H9 (cell line): ENCODE data around the gene MYO10. TPM values are rescaled to one million over a fixed set of nuclear protein-coding genes. Genes with fewer than 3 reads are reported as not detected.

Experiments
- DNase-seq: peaks from one replicate; pipeline ENCODE4 v3.0.0-alpha.2; 2017
- H2AFZ ChIP-seq: one replicate; pipeline ENCODE4 v1.6.1; 2013; ENCODE audit warnings: mild to moderate bottlenecking, low read length, control low read depth, moderate library complexity
- H2AK5ac ChIP-seq: 2 replicates; pipeline ENCODE4 v1.6.1; 2013; ENCODE audit warnings: low read length, control low read depth, mixed read lengths; ENCODE audit not compliant: insufficient read length
- H2BK120ac ChIP-seq: one replicate; pipeline ENCODE4 v1.6.1; 2013; ENCODE audit warnings: low read depth, mild to moderate bottlenecking, low read length, control low read depth, inconsistent platforms; ENCODE audit not compliant: poor library complexity, severe bottlenecking
- H2BK12ac ChIP-seq: 2 replicates; pipeline ENCODE4 v1.6.1; 2013; ENCODE audit warnings: low read length, control low read depth, mixed read lengths, low read depth; ENCODE audit not compliant: insufficient read length
- H2BK15ac ChIP-seq: 2 replicates; pipeline ENCODE4 v1.6.1; 2013; ENCODE audit warnings: low read depth, low read length, control low read depth
- H2BK20ac ChIP-seq: one replicate; pipeline ENCODE4 v1.6.1; 2013; ENCODE audit warnings: low read depth, mild to moderate bottlenecking, low read length, control low read depth, inconsistent platforms; ENCODE audit not compliant: poor library complexity, severe bottlenecking
- H2BK5ac ChIP-seq: 2 replicates; pipeline ENCODE4 v1.6.1; 2013; ENCODE audit warnings: low read length, control low read depth, mixed read lengths; ENCODE audit not compliant: insufficient read length
- H3K14ac ChIP-seq: 2 replicates; pipeline ENCODE4 v1.6.1; 2013; ENCODE audit warnings: low read length, control low read depth; ENCODE audit not compliant: insufficient read depth
- H3K18ac ChIP-seq: 2 replicates; pipeline ENCODE4 v1.6.1; 2013; ENCODE audit warnings: low read depth, mild to moderate bottlenecking, mixed read lengths, low read length, control low read depth; ENCODE audit not compliant: insufficient read length
- H3K23ac ChIP-seq: 2 replicates; pipeline ENCODE4 v1.6.1; 2013; ENCODE audit warnings: low read length, control low read depth, mixed read lengths, low read depth; ENCODE audit not compliant: insufficient read length
- H3K23me2 ChIP-seq: 2 replicates; pipeline ENCODE4 v1.6.1; 2013; ENCODE audit warnings: low read depth, mild to moderate bottlenecking, mixed read lengths, low read length, control low read depth; ENCODE audit not compliant: insufficient read length, poor library complexity, severe bottlenecking
- H3K27ac ChIP-seq: 2 replicates; pipeline ENCODE4 v1.5.1; 2013; ENCODE audit warnings: low read length, control low read depth, mixed read lengths, low read depth; ENCODE audit not compliant: insufficient read length
- H3K27me3 ChIP-seq: 2 replicates; pipeline ENCODE4 v1.6.1; 2013; ENCODE audit warnings: low read length, control low read depth, inconsistent platforms; ENCODE audit not compliant: insufficient read depth
- H3K4ac ChIP-seq: 2 replicates; pipeline ENCODE4 v1.6.1; 2013; ENCODE audit warnings: low read depth, mild to moderate bottlenecking, control low read depth, inconsistent platforms, low read length, moderate library complexity
- H3K4me1 ChIP-seq: 2 replicates; pipeline ENCODE4 v1.6.1; 2013; ENCODE audit warnings: low read length, control low read depth, inconsistent platforms; ENCODE audit not compliant: insufficient read depth
- H3K4me2 ChIP-seq: 2 replicates; pipeline ENCODE4 v1.6.1; 2013; ENCODE audit warnings: low read length, control low read depth, mixed read lengths; ENCODE audit not compliant: insufficient read length, insufficient read depth
- H3K56ac ChIP-seq: 2 replicates; pipeline ENCODE4 v1.6.1; 2013; ENCODE audit warnings: low read depth, mild to moderate bottlenecking, mixed read lengths, low read length, control low read depth; ENCODE audit not compliant: insufficient read length
- H3K79me1 ChIP-seq: 2 replicates; pipeline ENCODE4 v1.6.1; 2013; ENCODE audit warnings: low read depth, mild to moderate bottlenecking, moderate library complexity, low read length, control low read depth, inconsistent platforms; ENCODE audit not compliant: insufficient read depth, poor library complexity, severe bottlenecking
- H3K79me2 ChIP-seq: 2 replicates; pipeline ENCODE4 v1.6.1; 2013; ENCODE audit warnings: low read length, control low read depth, inconsistent platforms; ENCODE audit not compliant: insufficient read depth
- H3K9ac ChIP-seq: 2 replicates; pipeline ENCODE4 v1.6.1; 2013; ENCODE audit warnings: low read length, control low read depth, mixed read lengths; ENCODE audit not compliant: insufficient read length; ENCODE audit errors: extremely low read depth
- H3K9me3 ChIP-seq: one replicate; pipeline ENCODE4 v1.6.1; 2013; ENCODE audit warnings: low read depth, low read length, inconsistent platforms; ENCODE audit not compliant: control insufficient read depth
- H3T11ph ChIP-seq: one replicate; pipeline ENCODE4 v1.6.1; 2013; ENCODE audit warnings: mild to moderate bottlenecking, low read length, control low read depth, inconsistent platforms
- H4K20me1 ChIP-seq: one replicate; pipeline ENCODE4 v1.6.1; 2013; ENCODE audit not compliant: control insufficient read depth, insufficient read length, insufficient read depth
- H4K5ac ChIP-seq: 2 replicates; pipeline ENCODE4 v1.6.1; 2013; ENCODE audit warnings: low read depth, mild to moderate bottlenecking, mixed read lengths, low read length, control low read depth; ENCODE audit not compliant: insufficient read length
- H4K8ac ChIP-seq: replicated peaks from 2 replicates; pipeline ENCODE4 v1.6.1; 2013; ENCODE audit warnings: low read length, control low read depth, mixed read lengths, low read depth; ENCODE audit not compliant: insufficient read length
- H4K91ac ChIP-seq: 2 replicates; pipeline ENCODE4 v1.6.1; 2013; ENCODE audit warnings: low read depth, mild to moderate bottlenecking, moderate library complexity, mixed read lengths, low read length, control low read depth; ENCODE audit not compliant: insufficient read length
- H3K27ac Mint-ChIP-seq, 3 experiments: 2 replicates in 2 of 3; 3 replicates in 1 of 3; pipeline ENCODE4 v1.8.0; 2020 to 2021; ENCODE audit warnings: mixed read lengths in 3 of 3, mild to moderate bottlenecking in 1 of 3, moderate library complexity in 1 of 3
- H3K27me3 Mint-ChIP-seq: 2 replicates; pipeline ENCODE4 v1.8.0; 2021; ENCODE audit warnings: low read depth, mild to moderate bottlenecking, moderate library complexity, mixed read lengths
- H3K36me3 Mint-ChIP-seq, 3 experiments: 2 replicates in 2 of 3; 3 replicates in 1 of 3; pipeline ENCODE4 v1.8.0; 2020 to 2021; ENCODE audit warnings: low read depth in 3 of 3, mixed read lengths in 3 of 3; ENCODE audit not compliant: insufficient read depth in 1 of 3
- H3K4me1 Mint-ChIP-seq, 2 experiments: 2 replicates each; pipeline ENCODE4 v1.8.0; 2020; ENCODE audit warnings: mixed read lengths in 2 of 2
- H3K4me3 Mint-ChIP-seq, 2 experiments: 2 replicates in 1 of 2; 3 replicates in 1 of 2; pipeline ENCODE4 v1.8.0; 2020 to 2021; ENCODE audit warnings: mild to moderate bottlenecking in 2 of 2, mixed read lengths in 2 of 2, moderate library complexity in 1 of 2
- H3K9me3 Mint-ChIP-seq, 2 experiments: 2 replicates in 1 of 2; 3 replicates in 1 of 2; pipeline ENCODE4 v1.8.0; 2020; ENCODE audit warnings: mild to moderate bottlenecking in 2 of 2, mixed read lengths in 2 of 2, moderate library complexity in 1 of 2
- WGBS: extraction: QIAGEN DNeasy Blood & Tissue Kit; methylation state at CpG from one replicate; pipeline ENCODE4 v1.1.7; 2013; ENCODE audit warnings: missing lambda C conversion rate, low lambda C conversion rate, mixed read lengths; ENCODE audit not compliant: insufficient read length; ENCODE audit errors: extremely low coverage; 5-methylcytosine and 5-hydroxymethylcytosine counted together
- total RNA-seq: library from RNA; stranded (reverse); gene quantifications from 2 replicates; pipeline ENCODE4 v1.2.1, GENCODE V29; 2021
- TF ChIP-seq, protein P1 (sequence below): fragments of 200-600 bp; sonication (generic); conservative IDR thresholded peaks from 3 replicates; pipeline ENCODE4 v1.8.0; 2021; ENCODE audit warnings: antibody characterized with exemption, mild to moderate bottlenecking

The MYO10 gene
- total RNA-seq, 1 experiment from 2014 or later: 127 TPM

DNA sequence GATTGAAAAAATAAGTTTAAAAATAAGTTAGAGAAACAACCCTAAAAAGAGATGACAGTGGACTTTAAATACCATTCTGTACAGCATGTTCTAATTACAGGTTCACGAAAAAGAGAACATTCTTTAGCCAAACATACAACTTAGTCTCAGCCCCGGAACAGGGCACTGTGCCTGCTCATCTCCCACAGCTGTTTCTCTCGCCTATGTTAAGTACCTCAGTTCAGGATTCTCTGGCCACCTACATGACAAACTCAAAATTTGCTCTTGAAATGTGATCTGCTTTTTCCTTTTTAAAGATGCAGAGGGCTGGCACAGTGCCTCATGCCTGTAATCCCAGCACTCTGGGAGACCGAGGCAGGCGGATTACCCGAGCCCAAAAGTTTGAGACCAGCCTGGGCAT is 52.3 kb downstream of the MYO10 start:
- no peak overlapping the region for H2BK5ac ChIP-seq
- no peak overlapping the region for H3K4ac ChIP-seq
- no peak overlapping the region for H2AK5ac ChIP-seq
- DNase-seq: no peak
- no peak overlapping the region for H2BK12ac ChIP-seq
- H2BK20ac ChIP-seq: no peak overlapping the region
- no peak overlapping the region for H3K27ac Mint-ChIP-seq
- no peak overlapping the region for H3K27ac ChIP-seq
- no peak overlapping the region for H3K4me2 ChIP-seq
- H4K20me1 ChIP-seq: no peaks in the 10 kb centered on the region
- no peak overlapping the region for H4K91ac ChIP-seq
- H3K23me2 ChIP-seq: no peaks in the 10 kb centered on the region
- no peaks in the 10 kb centered on the region for H3K27me3 Mint-ChIP-seq
- no peak overlapping the region for H2BK120ac ChIP-seq
- H3K9ac ChIP-seq: no peak overlapping the region
- H3K9me3 Mint-ChIP-seq: no peaks in the 10 kb centered on the region
- H4K5ac ChIP-seq: no peak overlapping the region
- peaks cover 42 to 53% of the 10 kb centered on the region in 2 experiments for H3K4me1 Mint-ChIP-seq
- H3K4me3 Mint-ChIP-seq: no peak overlapping the region
- no peak overlapping the region for H2AFZ ChIP-seq
- H3K56ac ChIP-seq: no peak overlapping the region
- no peaks in the 10 kb centered on the region for H3K27me3 ChIP-seq
- H4K8ac ChIP-seq: no peak overlapping the region
- WGBS: no CpG with 5 or more reads among the region's 6 CpGs
- no peak overlapping the region for H3K23ac ChIP-seq
- H3K9me3 ChIP-seq: no peaks in the 10 kb centered on the region
- no peak overlapping the region for H2BK15ac ChIP-seq
- peaks cover 3% of the 10 kb centered on the region for H3K79me2 ChIP-seq
- no peak overlapping the region for H3T11ph ChIP-seq
- TF ChIP-seq, protein P1, sequence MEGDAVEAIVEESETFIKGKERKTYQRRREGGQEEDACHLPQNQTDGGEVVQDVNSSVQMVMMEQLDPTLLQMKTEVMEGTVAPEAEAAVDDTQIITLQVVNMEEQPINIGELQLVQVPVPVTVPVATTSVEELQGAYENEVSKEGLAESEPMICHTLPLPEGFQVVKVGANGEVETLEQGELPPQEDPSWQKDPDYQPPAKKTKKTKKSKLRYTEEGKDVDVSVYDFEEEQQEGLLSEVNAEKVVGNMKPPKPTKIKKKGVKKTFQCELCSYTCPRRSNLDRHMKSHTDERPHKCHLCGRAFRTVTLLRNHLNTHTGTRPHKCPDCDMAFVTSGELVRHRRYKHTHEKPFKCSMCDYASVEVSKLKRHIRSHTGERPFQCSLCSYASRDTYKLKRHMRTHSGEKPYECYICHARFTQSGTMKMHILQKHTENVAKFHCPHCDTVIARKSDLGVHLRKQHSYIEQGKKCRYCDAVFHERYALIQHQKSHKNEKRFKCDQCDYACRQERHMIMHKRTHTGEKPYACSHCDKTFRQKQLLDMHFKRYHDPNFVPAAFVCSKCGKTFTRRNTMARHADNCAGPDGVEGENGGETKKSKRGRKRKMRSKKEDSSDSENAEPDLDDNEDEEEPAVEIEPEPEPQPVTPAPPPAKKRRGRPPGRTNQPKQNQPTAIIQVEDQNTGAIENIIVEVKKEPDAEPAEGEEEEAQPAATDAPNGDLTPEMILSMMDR: no peak
- no peak overlapping the region for H3K18ac ChIP-seq
- H3K36me3 Mint-ChIP-seq: peaks cover 0 to 12% (median 1%) of the 10 kb centered on the region in 3 experiments; a peak in 4 of 7 replicates
- H3K4me1 ChIP-seq: peaks cover 3% of the 10 kb centered on the region
- H3K79me1 ChIP-seq: no peaks in the 10 kb centered on the region
- H3K14ac ChIP-seq: no peak overlapping the region
